H1 (cell line): ENCODE data around the gene MRPS9. TPM values are rescaled to one million over a fixed set of nuclear protein-coding genes. Genes with fewer than 3 reads are reported as not detected.

Source experiments
- CTCF ChIA-PET: fragments of 300-600 bp; sonication (Branson Sonifier 250); formaldehyde crosslinking; loops from one replicate; lab custom pipeline; 2021; ENCODE audit not compliant: partially characterized antibody; lab: Charles Lee
- POLR2A ChIA-PET: fragments of 300-600 bp; sonication (Branson Sonifier 250); formaldehyde crosslinking; loops from one replicate; lab custom pipeline; 2021; ENCODE audit warnings: inconsistent platforms; ENCODE audit not compliant: partially characterized antibody; lab: Charles Lee
- DNase-seq, 2 experiments: peaks; one replicate each; pipeline versions ENCODE4 v3.0.0 to v3.0.0-alpha.2; 2010 to 2022; ENCODE audit warnings: low spot score in 2 of 2, low read depth in 1 of 2, mixed read lengths in 1 of 2
- FAIRE-seq: peaks from 2 replicates; lab custom pipeline; 2011; peaks lifted over from hg19 to GRCh38; lab: Jason Lieb, UNC
- H2AFZ ChIP-seq: 2 replicates; pipeline ENCODE4 v1.8.1; 2012; ENCODE audit warnings: low read length, inconsistent platforms
- H2AK5ac ChIP-seq: 2 replicates; pipeline ENCODE4 v1.6.1; 2013; ENCODE audit warnings: low read depth, low read length
- H2BK120ac ChIP-seq: replicated peaks from 2 replicates; pipeline ENCODE3; 2013; ENCODE audit warnings: low read depth, low read length, inconsistent platforms
- H2BK12ac ChIP-seq: 2 replicates; pipeline ENCODE4 v1.6.1; 2013; ENCODE audit warnings: low read depth, low read length
- H2BK15ac ChIP-seq: 2 replicates; pipeline ENCODE4 v1.6.1; 2013; ENCODE audit warnings: low read length
- H2BK20ac ChIP-seq: 2 replicates; pipeline ENCODE4 v1.6.1; 2013; ENCODE audit warnings: low read length
- H2BK5ac ChIP-seq: 2 replicates; pipeline ENCODE4 v1.6.1; 2013; ENCODE audit warnings: low read depth, low read length
- H3K14ac ChIP-seq: 2 replicates; pipeline ENCODE4 v1.6.1; 2013; ENCODE audit warnings: inconsistent platforms; ENCODE audit not compliant: insufficient read length
- H3K18ac ChIP-seq: 2 replicates; pipeline ENCODE4 v1.6.1; 2013; ENCODE audit warnings: low read length; ENCODE audit errors: extremely low read depth
- H3K23ac ChIP-seq: 2 replicates; pipeline ENCODE4 v1.6.1; 2013; ENCODE audit warnings: inconsistent platforms; ENCODE audit not compliant: insufficient read length
- H3K23me2 ChIP-seq: 2 replicates; pipeline ENCODE4 v1.6.1; 2013; ENCODE audit warnings: low read depth, low read length
- H3K27ac ChIP-seq: 2 replicates; pipeline ENCODE4 v1.6.1; 2011; ENCODE audit warnings: low read depth, low read length, inconsistent platforms
- H3K27me3 ChIP-seq, 4 experiments: replicated peaks in 1 of 4; 1 replicate in 1 of 4; 2 replicates in 3 of 4; pipeline versions ENCODE4 v1.6.1 to v1.8.1; 2011 to 2013; ENCODE audit warnings: low read length in 3 of 4, mild to moderate bottlenecking in 3 of 4, inconsistent platforms in 2 of 4, mixed read lengths in 2 of 4, moderate library complexity in 1 of 4; ENCODE audit not compliant: control insufficient read depth in 3 of 4, insufficient read depth in 3 of 4; ENCODE audit errors: extremely low read depth in 1 of 4
- H3K36me3 ChIP-seq, 4 experiments: 2 replicates each; pipeline versions ENCODE4 v1.6.1 to v1.8.1; 2011 to 2013; ENCODE audit warnings: mild to moderate bottlenecking in 4 of 4, low read length in 3 of 4, moderate library complexity in 2 of 4, control low read depth in 1 of 4, inconsistent platforms in 1 of 4; ENCODE audit not compliant: insufficient read depth in 4 of 4, control insufficient read depth in 2 of 4
- H3K4ac ChIP-seq: replicated peaks from 2 replicates; pipeline ENCODE3; 2013; ENCODE audit warnings: low read length, low read depth, mixed read lengths, inconsistent platforms; ENCODE audit not compliant: insufficient read length
- H3K4me1 ChIP-seq, 4 experiments: replicated peaks in 1 of 4; 1 replicate in 1 of 4; 2 replicates in 3 of 4; pipeline versions ENCODE4 v1.6.1 to v1.8.1; 2011 to 2013; ENCODE audit warnings: low read length in 3 of 4, inconsistent platforms in 2 of 4, mixed read lengths in 1 of 4; ENCODE audit not compliant: insufficient read depth in 4 of 4, control insufficient read depth in 3 of 4
- H3K4me2 ChIP-seq, 2 experiments: 2 replicates each; pipeline versions ENCODE4 v1.6.1 to v1.8.1; 2011 to 2013; ENCODE audit warnings: low read depth in 2 of 2, low read length in 2 of 2, control low read depth in 1 of 2, inconsistent platforms in 1 of 2, mild to moderate bottlenecking in 1 of 2; ENCODE audit not compliant: insufficient read depth in 1 of 2
- H3K4me3 ChIP-seq, 4 experiments: fragments of 200-600, 300-600 bp in 1 of 4; sonication (generic), shearing (Covaris generic), sonication (Bioruptor Twin) in 1 of 4; 2 replicates each; pipeline versions ENCODE4 v1.5.1 to v1.8.1; 2011 to 2016; ENCODE audit warnings: low read length in 4 of 4, low read depth in 3 of 4, control low read depth in 2 of 4, inconsistent platforms in 2 of 4, mild to moderate bottlenecking in 2 of 4, mixed read lengths in 1 of 4, moderate library complexity in 1 of 4; ENCODE audit not compliant: insufficient read depth in 2 of 4; ENCODE audit errors: extremely low read depth in 1 of 4
- H3K56ac ChIP-seq: replicated peaks from 2 replicates; pipeline ENCODE3; 2013; ENCODE audit warnings: low read depth, mild to moderate bottlenecking, mixed read lengths, low read length, inconsistent platforms; ENCODE audit not compliant: insufficient read length
- H3K79me1 ChIP-seq: 2 replicates; pipeline ENCODE4 v1.6.1; 2013; ENCODE audit warnings: low read depth, low read length, control low read depth
- H3K79me2 ChIP-seq, 2 experiments: 2 replicates each; pipeline versions ENCODE4 v1.6.1 to v1.8.1; 2012 to 2013; ENCODE audit warnings: low read length in 2 of 2, mild to moderate bottlenecking in 2 of 2, inconsistent platforms in 1 of 2; ENCODE audit not compliant: insufficient read depth in 2 of 2, control insufficient read depth in 1 of 2
- H3K9ac ChIP-seq, 4 experiments: replicated peaks in 1 of 4; 1 replicate in 1 of 4; 2 replicates in 3 of 4; pipeline versions ENCODE4 v1.6.1 to v1.8.1; 2011 to 2013; ENCODE audit warnings: low read depth in 3 of 4, low read length in 3 of 4, control low read depth in 2 of 4, mild to moderate bottlenecking in 2 of 4, moderate library complexity in 2 of 4, inconsistent platforms in 1 of 4; ENCODE audit errors: extremely low read depth in 1 of 4
- H3K9me3 ChIP-seq, 2 experiments: 2 replicates each; pipeline versions ENCODE4 v1.6.1 to v1.8.1; 2012 to 2013; ENCODE audit warnings: mild to moderate bottlenecking in 2 of 2, moderate library complexity in 2 of 2, control low read depth in 1 of 2, inconsistent platforms in 1 of 2, low read depth in 1 of 2, low read length in 1 of 2, mixed read lengths in 1 of 2; ENCODE audit not compliant: insufficient read depth in 2 of 2
- H4K20me1 ChIP-seq, 2 experiments: replicated peaks in 1 of 2; 2 replicates each; pipeline versions ENCODE3 to v1.8.1; 2011 to 2013; ENCODE audit warnings: inconsistent platforms in 2 of 2, low read length in 2 of 2, mild to moderate bottlenecking in 1 of 2; ENCODE audit not compliant: insufficient read depth in 2 of 2, control insufficient read depth in 1 of 2
- H4K5ac ChIP-seq: 2 replicates; pipeline ENCODE4 v1.6.1; 2013; ENCODE audit warnings: low read length, low read depth, mixed read lengths, inconsistent platforms; ENCODE audit not compliant: insufficient read length
- H4K8ac ChIP-seq: 2 replicates; pipeline ENCODE4 v1.8.0; 2013; ENCODE audit warnings: mild to moderate bottlenecking, moderate library complexity, low read length, inconsistent platforms; ENCODE audit not compliant: insufficient read depth; ENCODE audit errors: extremely low read depth
- H4K91ac ChIP-seq: replicated peaks from 2 replicates; pipeline ENCODE3; 2013; ENCODE audit warnings: low read length, mixed read lengths, inconsistent platforms; ENCODE audit not compliant: insufficient read length
- BCL11A ChIP-seq, 2 experiments: IDR thresholded peaks; one replicate each; pipeline ENCODE4 v1.6.1; 2011; ENCODE audit warnings: low read depth in 2 of 2, low read length in 2 of 2, mild to moderate bottlenecking in 2 of 2
- WGBS, 2 experiments: shearing (Covaris generic) in 1 of 2; methylation state at CpG; one replicate each; pipeline versions ENCODE4 v1.1.6 to v1.1.7; 2013 to 2015; ENCODE audit warnings: low lambda C conversion rate in 2 of 2, mixed read lengths in 2 of 2, inconsistent platforms in 1 of 2, low coverage in 1 of 2, missing lambda C conversion rate in 1 of 2; ENCODE audit not compliant: insufficient replicate concordance in 2 of 2, insufficient coverage in 1 of 2, insufficient read length in 1 of 2; ENCODE audit errors: extremely low coverage in 1 of 2, missing lambda C conversion rate in 1 of 2; 5-methylcytosine and 5-hydroxymethylcytosine counted together
- polyA plus RNA-seq, 7 experiments: library from polyadenylated mRNA; depleted of rRNA in 3 of 7; stranded (reverse) in 5 of 7; unstranded in 2 of 7; fragments of >200 nt in 5 of 7; fragments of 200-250 nt in 2 of 7; gene quantifications; 1 replicate in 5 of 7; 2 replicates in 1 of 7; 4 replicates in 1 of 7; pipeline versions ENCODE4 v1.2.1 to v1.2.3, GENCODE V29; 2011 to 2013; ENCODE audit warnings: missing spikeins in 2 of 7, mixed read lengths in 2 of 7
- total RNA-seq: library from RNA; stranded (reverse); fragmentation: NEBNext Ultra II Directional; extraction: Animal tissue kit (Norgen Biotek cat#: 25700); gene quantifications from 2 replicates; pipeline ENCODE4 v1.2.1, GENCODE V29; 2021
- TF ChIP-seq, protein P1 (sequence below): IDR thresholded peaks from 2 replicates; pipeline ENCODE4 v1.6.1; 2011; ENCODE audit warnings: low read depth, mild to moderate bottlenecking, low read length; ENCODE audit not compliant: insufficient read depth

Gene MRPS9
- total and polyA plus RNA-seq, 2 of the 8 experiments (the other 6 are each of a cell fraction or from before 2014, with no cell fraction given) = 36.2 to 71.0 TPM

DNA sequence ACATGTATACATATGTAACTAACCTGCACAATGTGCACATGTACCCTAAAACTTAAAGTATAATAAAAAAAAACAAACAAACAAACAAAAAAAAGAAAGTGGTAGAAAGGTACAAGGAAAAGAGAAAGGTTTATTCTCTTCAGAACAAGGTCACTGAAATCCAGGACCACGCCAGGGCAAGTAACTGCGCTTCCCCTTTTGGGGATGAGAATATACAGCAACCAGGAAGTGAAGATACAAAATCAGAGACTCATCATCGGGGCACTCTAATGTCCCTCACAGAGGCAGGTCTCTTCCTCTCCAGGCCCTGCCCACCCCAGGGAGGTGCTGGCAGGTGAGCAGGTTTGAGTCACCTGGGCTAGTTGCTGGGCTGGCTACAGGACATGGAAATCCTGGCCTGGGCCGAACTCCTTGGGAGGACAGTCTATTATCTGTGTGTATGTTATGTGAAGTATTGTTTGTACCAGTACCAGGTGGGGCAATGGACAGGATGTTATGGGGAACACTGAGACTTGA lies 103.3 kb downstream of the MRPS9 start:
- TF ChIP-seq, protein P1, sequence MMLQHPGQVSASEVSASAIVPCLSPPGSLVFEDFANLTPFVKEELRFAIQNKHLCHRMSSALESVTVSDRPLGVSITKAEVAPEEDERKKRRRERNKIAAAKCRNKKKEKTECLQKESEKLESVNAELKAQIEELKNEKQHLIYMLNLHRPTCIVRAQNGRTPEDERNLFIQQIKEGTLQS = no peak
- no peak for TF ChIP-seq BCL11A (IDR thresholded peaks at IDR 0.05; ENCODE audit: low read depth in 2 of 2, low read length in 2 of 2)
- TF ChIP-seq, all 59 proteins: peak for 0
- no peak overlapping the region for H2BK15ac ChIP-seq
- no peak overlapping the region for H2AFZ ChIP-seq
- H3K14ac ChIP-seq = no peak overlapping the region
- 78% methylated on average over 4 of the region's 4 CpGs; no CpG with 5 or more reads in 1 of the 2 experiments for WGBS, 2 experiments
- no peak overlapping the region for H3K18ac ChIP-seq
- 0 out of 2 replicates have a peak overlapping the region, but pooled peaks have one; percentile 43 for H2BK12ac ChIP-seq
- H4K5ac ChIP-seq = no peak overlapping the region
- no peak for FAIRE-seq
- no peaks in the 10 kb centered on the region for H3K79me1 ChIP-seq
- H3K4me1 ChIP-seq = no peaks in the 10 kb centered on the region; a peak in 2 of 7 replicates
- ChIA-PET CTCF (interaction anchor here (7.6 kb wide), 1 partner anchor 25 kb away, joined by 65 read pairs; no protein-coding TSS in a partner anchor), POLR2A (no interaction called here)
- DNase-seq = peak in 1 of 2 experiments; percentile 37
- no peaks in the 10 kb centered on the region for H3K9me3 ChIP-seq
- no peak overlapping the region for H3K23ac ChIP-seq
- H3K79me2 ChIP-seq = no peaks in the 10 kb centered on the region
- H3K36me3 ChIP-seq = no peaks in the 10 kb centered on the region
- peaks cover 0 to 3% (median 0%) of the 10 kb centered on the region in 4 experiments; a peak in 1 of 7 replicates for H3K27me3 ChIP-seq
- no peak overlapping the region for H3K56ac ChIP-seq
- no peak overlapping the region for H2BK20ac ChIP-seq
- H2AK5ac ChIP-seq = no peak overlapping the region
- no peak overlapping the region for H3K27ac ChIP-seq
- H3K23me2 ChIP-seq = no peaks in the 10 kb centered on the region; the same call in 1 of the 2 replicates
- no peak overlapping the region for H3K9ac ChIP-seq
- H2BK120ac ChIP-seq = no peak overlapping the region
- no peak overlapping the region for H2BK5ac ChIP-seq
- no peak overlapping the region for H3K4me3 ChIP-seq
- H4K20me1 ChIP-seq = no peaks in the 10 kb centered on the region
- H4K8ac ChIP-seq = no peak overlapping the region
- no peak overlapping the region for H3K4ac ChIP-seq
- H3K4me2 ChIP-seq = no peak overlapping the region
- H4K91ac ChIP-seq = no peak overlapping the region
